K562 (cell line): ENCODE measurements around the gene TRIP10. TPM values are rescaled to one million over a fixed set of nuclear protein-coding genes. Genes with fewer than 3 reads are reported as not detected.

ENCODE experiments used
- HSF4 ChIP-seq: fragments of 250-450 bp; sonication (Bioruptor Pico); IDR thresholded peaks from 2 replicates; pipeline ENCODE4 v2.1.2; 2022; ENCODE audit warnings: mild to moderate bottlenecking, moderate library complexity, borderline replicate concordance
- STAT6 ChIP-seq: sonication (generic); formaldehyde crosslinking; IDR thresholded peaks from 2 replicates; pipeline ENCODE4 v1.8.1; 2023; ENCODE audit warnings: mild to moderate bottlenecking, missing genetic modification reagents
- YY1 ChIP-seq, 3 experiments: IDR thresholded peaks; 2 replicates each; pipeline ENCODE4 v1.6.1; 2011; ENCODE audit warnings: low read length in 2 of 3, mild to moderate bottlenecking in 2 of 3, moderate library complexity in 2 of 3, borderline replicate concordance in 1 of 3, control low read depth in 1 of 3, low read depth in 1 of 3; ENCODE audit not compliant: insufficient read depth in 3 of 3, insufficient replicate concordance in 2 of 3, control insufficient read depth in 1 of 3, insufficient read length in 1 of 3; ENCODE audit errors: extremely low read depth in 1 of 3
- ZNF263 ChIP-seq: sonication (generic); formaldehyde crosslinking; IDR thresholded peaks from 2 replicates; pipeline ENCODE4 v1.8.0; 2022; ENCODE audit warnings: mild to moderate bottlenecking, missing genetic modification reagents, borderline replicate concordance
- polyA plus RNA-seq, 8 experiments: library from polyadenylated mRNA; depleted of rRNA in 4 of 8; stranded (reverse) in 5 of 8; unstranded in 3 of 8; fragments of >200 nt; fragmentation: Nextera tagmentation in 2 of 8; fragmentation: Illumina TruSeq in 1 of 8; extraction: Ambion mirVana in 2 of 8; extraction: Trizol in 1 of 8; gene quantifications; 2 replicates each; pipeline versions ENCODE4 v1.2.1 to v1.2.3, GENCODE V29; 2011 to 2014; ENCODE audit warnings: inconsistent platforms in 1 of 8, missing spikeins in 1 of 8
- total RNA-seq, 7 experiments: library from RNA; depleted of rRNA in 6 of 7; stranded (reverse); fragments of >200 nt in 6 of 7; fragmentation: Illumina TruSeq in 2 of 7; extraction: Trizol in 2 of 7; gene quantifications; 2 replicates each; pipeline versions ENCODE4 v1.2.1 to v1.2.3, GENCODE V29; 2011 to 2021; ENCODE audit warnings: low replicate concordance in 1 of 7

Gene TRIP10
- total and polyA plus RNA-seq, 9 of the 15 experiments (the other 6 are each of a cell fraction or from before 2014, with no cell fraction given) = 1.2 to 66.8 (median 36.1) TPM

GRCh38 chr19:6737284-6737872 is 2.1 kb upstream of the TRIP10 start, which contains the start of gene GPR108 (continued):
- TF ChIP-seq YY1 (IDR thresholded peaks at IDR 0.05; ENCODE audit: borderline replicate concordance in 1 of 3, control insufficient read depth in 1 of 3, extremely low read depth in 1 of 3, insufficient read depth in 3 of 3, insufficient read length in 1 of 3, insufficient replicate concordance in 2 of 3, low read depth in 1 of 3, low read length in 2 of 3) = peak in 1 of 3 experiments; percentile 41
- TF ChIP-seq STAT6 (CRISPR knock-in tag) = no peak
- no peak; the same call in 1 of the 2 replicates for TF ChIP-seq ZNF263 (CRISPR knock-in tag)
- no peak for TF ChIP-seq HSF4 (CRISPR knock-in tag)
